ENCODE results near the gene NEU3.
"Not testable (repeated sequence)": the region's sequence is repeated elsewhere in the genome, so short reads cannot be mapped to it uniquely, and the experiment has no call there.

The NEU3 gene

DNA sequence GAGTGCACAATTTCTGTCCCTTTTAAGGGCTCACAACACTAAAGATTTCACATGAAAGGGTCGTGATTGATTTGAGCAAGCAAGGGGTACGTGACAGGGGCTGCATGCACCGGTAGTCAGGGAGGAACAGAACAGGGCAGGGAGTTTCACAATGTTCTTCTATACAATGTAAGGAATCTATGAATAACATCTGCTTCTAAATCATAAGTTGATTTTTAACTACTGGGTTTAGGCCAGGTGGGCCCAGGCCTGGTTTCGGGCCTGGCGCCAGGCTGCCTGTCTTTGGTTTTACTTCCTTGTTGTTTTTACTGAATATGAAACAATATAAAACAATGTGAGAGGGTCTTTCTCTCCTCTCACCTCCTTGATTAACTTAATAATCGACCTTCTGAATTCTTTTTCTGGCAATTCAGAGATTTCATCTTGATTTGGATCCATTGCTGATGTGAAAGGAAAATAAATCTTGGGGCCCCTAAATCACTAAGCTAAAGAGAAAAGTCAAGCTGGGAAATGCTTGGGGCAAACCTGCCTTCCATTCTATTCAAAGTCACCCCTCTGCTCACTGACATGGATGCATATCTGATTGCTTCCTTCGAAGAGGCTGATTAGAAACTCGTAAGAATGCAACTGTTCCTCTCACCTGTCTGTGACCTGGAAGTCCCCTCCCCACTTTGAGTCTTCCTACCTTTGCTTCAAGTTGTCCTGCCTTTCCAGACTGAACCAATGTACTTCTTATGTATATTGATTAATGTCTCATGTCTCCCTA, 61.0 kb downstream of the NEU3 start:
- DNase-seq; intact Hi-C loops (cut with DNase I): not testable (repeated sequence)

DNA sequence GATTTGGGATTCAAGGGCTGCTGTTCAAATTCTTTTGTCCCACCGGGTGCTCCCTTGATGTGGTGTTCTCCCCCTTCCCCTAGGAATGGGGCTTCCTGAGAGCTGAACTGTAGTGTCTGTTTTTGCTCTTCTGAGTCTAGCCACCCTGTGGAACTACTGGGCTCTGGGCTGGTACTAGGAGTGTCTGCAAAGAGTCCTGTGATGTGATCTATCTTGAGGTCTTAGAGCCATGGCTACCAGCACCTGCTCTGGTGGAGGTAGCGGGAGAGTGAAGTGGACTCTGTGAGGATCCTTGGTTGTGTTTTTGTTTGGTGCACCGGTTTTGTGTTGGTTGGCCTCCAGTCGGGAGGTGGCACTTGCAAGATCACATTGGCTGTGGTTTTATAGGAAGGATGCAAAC, 61.8 kb downstream of the NEU3 start:
- intact Hi-C loops (cut with DNase I), result no loop called here
- no peak for DNase-seq

DNA sequence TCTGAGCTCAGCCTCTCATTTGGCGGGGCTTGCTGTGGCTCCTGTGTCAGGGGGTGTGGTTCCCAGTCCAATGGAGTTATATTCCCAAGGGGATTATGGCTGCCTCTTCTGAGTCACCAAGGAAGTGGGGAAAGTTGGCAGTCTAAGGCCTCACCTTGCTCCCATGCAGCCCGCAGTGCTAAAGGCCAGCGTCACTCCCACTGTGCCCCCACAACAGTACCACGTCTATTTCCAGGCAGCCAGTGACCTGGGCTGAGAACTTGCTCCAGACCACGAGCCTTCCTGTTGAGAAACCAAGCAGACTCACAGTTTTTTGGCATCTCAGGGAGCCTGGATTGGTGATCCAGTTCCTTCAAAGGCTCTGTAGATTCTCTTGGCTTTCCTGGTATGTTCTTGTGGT, 62.3 kb downstream of the NEU3 start:
- DNase-seq, result no peak
- intact Hi-C loops (cut with DNase I), result no loop called here

DNA sequence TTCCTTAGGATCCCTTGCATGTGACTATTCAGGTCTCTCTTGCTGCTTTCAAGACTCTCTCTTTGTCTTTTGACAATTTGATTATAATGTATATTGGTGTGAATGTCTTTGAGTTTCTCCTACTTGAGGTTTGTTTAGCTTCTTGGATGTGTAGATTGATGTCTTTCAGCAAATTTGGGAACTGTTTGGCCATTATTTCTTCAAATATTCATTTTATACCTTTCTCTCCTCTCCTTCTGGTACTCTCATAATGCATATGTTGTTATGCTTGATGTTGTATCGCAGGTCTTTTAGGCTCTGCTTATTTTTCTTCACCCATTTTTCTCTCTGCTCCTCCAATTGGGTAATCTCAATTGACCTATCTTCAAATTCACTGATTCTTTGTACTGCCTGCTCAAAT, 63.7 kb downstream of the NEU3 start:
- DNase-seq, result no peak
- intact Hi-C loops (cut with DNase I), result no loop called here

DNA sequence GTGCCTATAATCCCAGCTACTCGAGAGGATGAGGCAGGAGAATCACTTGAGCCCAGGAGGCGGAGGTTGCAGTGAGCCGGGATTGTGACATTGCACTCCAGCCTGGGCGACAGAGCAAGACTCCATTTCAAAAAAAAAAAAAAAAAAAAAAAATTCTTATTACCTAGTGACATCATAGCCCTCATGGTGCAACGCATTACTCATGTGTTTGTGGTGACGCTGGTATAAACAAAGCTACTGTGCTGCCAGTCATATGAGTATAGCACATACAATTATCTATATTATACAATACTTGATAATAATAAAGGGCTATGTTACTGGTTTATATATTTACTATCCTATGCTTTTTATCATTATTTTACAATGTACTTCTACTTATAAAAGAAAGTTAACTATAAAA, 66.8 kb downstream of the NEU3 start:
- intact Hi-C loops (cut with DNase I), result no loop called here
- no peak for DNase-seq

DNA sequence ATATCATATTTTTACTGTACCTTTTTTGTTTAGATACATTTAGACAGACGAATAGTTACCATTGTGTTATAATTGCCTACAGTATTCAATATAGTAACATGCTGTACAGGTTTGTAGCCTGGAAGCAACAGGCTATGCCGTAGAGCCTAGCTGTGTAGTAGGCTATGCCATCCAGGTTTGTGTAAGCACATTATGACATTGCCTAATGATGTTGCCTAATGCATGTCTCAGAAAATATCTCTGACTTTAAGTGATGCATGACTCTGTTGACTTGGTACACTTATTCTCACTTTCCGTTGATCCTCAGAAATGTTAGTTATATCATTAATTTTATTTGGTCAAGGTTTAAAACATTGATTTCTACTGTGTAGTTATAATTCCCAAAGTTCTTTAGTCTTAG, 68.1 kb downstream of the NEU3 start:
- intact Hi-C loops (cut with DNase I), result no loop called here
- DNase-seq, result no peak

DNA sequence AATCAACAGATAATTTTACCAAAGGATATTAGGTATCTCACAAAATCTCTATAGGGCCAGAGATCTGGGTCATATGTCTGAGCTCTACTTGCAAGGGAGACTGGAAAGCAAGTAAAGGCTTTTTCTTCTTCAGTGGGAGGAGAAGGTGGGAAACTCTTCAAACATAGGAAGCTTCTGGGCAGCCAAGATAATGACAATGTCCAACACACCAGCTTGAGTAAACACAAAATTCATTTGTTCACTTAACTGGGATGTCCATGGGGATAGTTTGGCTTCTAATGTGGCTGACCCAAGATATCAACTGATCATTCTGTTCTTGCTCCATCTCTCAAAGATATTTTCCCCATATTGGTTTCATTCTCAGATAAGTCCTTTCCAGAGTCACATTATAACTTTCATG, 70.6 kb downstream of the NEU3 start:
- intact Hi-C loops (cut with DNase I), result no loop called here

DNA sequence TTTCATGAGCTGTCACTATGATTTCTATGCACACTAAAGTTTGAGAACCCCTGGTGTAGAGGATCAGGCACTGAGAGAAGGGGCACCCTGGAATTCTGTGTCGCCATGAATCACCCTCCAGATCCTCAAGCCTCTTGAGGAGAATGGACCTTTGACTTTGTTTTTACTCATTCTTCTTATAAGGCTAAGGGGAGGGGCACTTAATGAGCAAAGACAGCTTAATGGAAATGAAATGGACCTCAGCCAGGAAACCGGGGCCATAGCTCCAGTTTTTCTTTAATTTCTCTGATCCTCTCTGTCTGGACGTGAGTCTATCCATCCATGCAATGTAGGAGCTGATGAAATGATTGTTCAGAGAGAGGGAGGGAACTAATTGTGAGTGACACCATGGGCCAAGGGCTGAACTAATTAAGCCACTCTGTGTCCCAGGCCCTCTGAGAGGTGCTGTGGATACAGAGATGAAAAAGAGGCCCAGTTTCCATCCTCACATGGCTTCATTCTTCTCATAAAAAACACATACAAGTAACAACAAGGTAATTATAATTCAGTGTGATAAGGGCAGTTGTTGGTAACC, 75.1 kb downstream of the NEU3 start:
- intact Hi-C loops (cut with DNase I), result no loop called here
- no peak for DNase-seq

More for the DNA sequence above, 70.6 kb downstream of the NEU3 start:
- no peak for DNase-seq

DNA sequence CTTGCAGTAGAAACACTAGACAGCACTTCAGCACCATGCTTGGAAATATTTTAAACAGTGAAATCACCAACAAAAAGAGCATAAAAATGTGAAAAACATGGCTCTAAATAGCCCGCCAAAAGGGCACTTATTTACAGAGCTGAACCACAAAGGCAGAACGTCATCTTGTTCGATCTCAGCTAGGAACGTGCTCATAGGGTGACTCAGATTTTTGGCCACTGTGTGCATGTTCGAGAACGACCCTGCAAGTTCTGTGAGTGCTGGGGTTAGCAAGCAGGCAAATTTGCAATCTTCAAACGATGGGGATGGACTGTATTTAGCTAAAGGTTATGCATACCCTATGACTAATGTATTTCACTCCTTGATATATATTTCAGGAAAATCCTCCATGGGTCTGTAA, 77.3 kb downstream of the NEU3 start:
- no peak for DNase-seq
- intact Hi-C loops (cut with DNase I), result no loop called here

All from head of caudate nucleus (tissue), 42 donors.